A549 treated with GW870086 at 1 μM for 4 hours (cell line): ENCODE results near the gene IRX4. TPM values are rescaled to one million over a fixed set of nuclear protein-coding genes. Genes with fewer than 3 reads are reported as not detected.

Source experiments
- total RNA-seq: library from RNA; stranded (reverse); fragments of 200-300 nt; extraction: Qiagen RNA extraction; gene quantifications from 5 replicates; pipeline ENCODE4 v1.2.3, GENCODE V29; 2022; ENCODE audit warnings: low read depth

The IRX4 gene
- total RNA-seq = 0.25 to 0.53 TPM (median 0.45 TPM) in 5 replicates

GRCh38 chr5:1882337-1883119, at the start of gene IRX4:
Gene IRX4 (minus strand): TSS chr5:1882925. CDS start chr5:1882647, 278 bp downstream.

Other genes starting within 250 kb of the IRX4 start
- gene MRPL36, start 83.1 kb downstream of the IRX4 start, total RNA-seq = 95.0 to 124 TPM (median 118 TPM) in 5 replicates
- gene NDUFS6, start 81.5 kb downstream of the IRX4 start, total RNA-seq = 106 to 125 TPM (median 111 TPM) in 5 replicates